COLO668 (cell line): ENCODE results near the gene GGT5.
"Not testable (repeated sequence)": the region's sequence is repeated elsewhere in the genome, so short reads cannot be mapped to it uniquely, and the experiment has no call there.

Experiments used
- DNase-seq: peaks from one replicate; lab custom pipeline; 2025; ENCODE audit not compliant: unreplicated experiment; lab: John Stamatoyannopoulos, UW

GGT5 gene

GRCh38 chr22:24235315-24235714 lies 9.6 kb downstream of the GGT5 start:
- no peak for DNase-seq

- no peak for DNase-seq
Measured at GRCh38 chr22:24233816-24234215, 11.1 kb downstream of the GGT5 start.

- DNase-seq = no peak
Measured at GRCh38 chr22:24233235-24233634, 11.6 kb downstream of the GGT5 start.

- no peak for DNase-seq
Measured at GRCh38 chr22:24232725-24233124, 12.2 kb downstream of the GGT5 start.

- no peak for DNase-seq
Measured at GRCh38 chr22:24232124-24232523, 12.8 kb downstream of the GGT5 start.

- DNase-seq = no peak
Measured at GRCh38 chr22:24231706-24232105, 13.2 kb downstream of the GGT5 start.

- peak; percentile 61 for DNase-seq
Measured at GRCh38 chr22:24230911-24231656, 13.8 kb downstream of the GGT5 start.

- no peak for DNase-seq
Measured at GRCh38 chr22:24225951-24226350, 18.9 kb downstream of the GGT5 start.

- no peak for DNase-seq
Measured at GRCh38 chr22:24225044-24225601, 19.8 kb downstream of the GGT5 start.

GRCh38 chr22:24224468-24224867 lies 20.4 kb downstream of the GGT5 start:
- no peak for DNase-seq

- DNase-seq = no peak
Measured at GRCh38 chr22:24219750-24220149, 25.1 kb downstream of the GGT5 start.

- DNase-seq = no peak
Measured at GRCh38 chr22:24217384-24217783, 27.5 kb downstream of the GGT5 start.

- no peak for DNase-seq
Measured at GRCh38 chr22:24216541-24217209, 28.2 kb downstream of the GGT5 start.

GRCh38 chr22:24214467-24215285 lies 30.2 kb downstream of the GGT5 start:
- no peak for DNase-seq

GRCh38 chr22:24213111-24213510 lies 31.8 kb downstream of the GGT5 start:
- DNase-seq = not testable (repeated sequence)

- DNase-seq = not testable (repeated sequence)
Measured at GRCh38 chr22:24211716-24212115, 33.2 kb downstream of the GGT5 start.

- not testable (repeated sequence) for DNase-seq
Measured at GRCh38 chr22:24210409-24210808, 34.5 kb downstream of the GGT5 start.

- DNase-seq = no peak
Measured at GRCh38 chr22:24209687-24210086, 35.2 kb downstream of the GGT5 start.

GRCh38 chr22:24209016-24209415 lies 35.9 kb downstream of the GGT5 start:
- no peak for DNase-seq

- no peak for DNase-seq
Measured at GRCh38 chr22:24208012-24208749, 36.7 kb downstream of the GGT5 start.
